ENCODE measurements around the gene FSHR. TPM values are rescaled to one million over a fixed set of nuclear protein-coding genes. Genes with fewer than 3 reads are reported as not detected.

Gene FSHR, protein sequence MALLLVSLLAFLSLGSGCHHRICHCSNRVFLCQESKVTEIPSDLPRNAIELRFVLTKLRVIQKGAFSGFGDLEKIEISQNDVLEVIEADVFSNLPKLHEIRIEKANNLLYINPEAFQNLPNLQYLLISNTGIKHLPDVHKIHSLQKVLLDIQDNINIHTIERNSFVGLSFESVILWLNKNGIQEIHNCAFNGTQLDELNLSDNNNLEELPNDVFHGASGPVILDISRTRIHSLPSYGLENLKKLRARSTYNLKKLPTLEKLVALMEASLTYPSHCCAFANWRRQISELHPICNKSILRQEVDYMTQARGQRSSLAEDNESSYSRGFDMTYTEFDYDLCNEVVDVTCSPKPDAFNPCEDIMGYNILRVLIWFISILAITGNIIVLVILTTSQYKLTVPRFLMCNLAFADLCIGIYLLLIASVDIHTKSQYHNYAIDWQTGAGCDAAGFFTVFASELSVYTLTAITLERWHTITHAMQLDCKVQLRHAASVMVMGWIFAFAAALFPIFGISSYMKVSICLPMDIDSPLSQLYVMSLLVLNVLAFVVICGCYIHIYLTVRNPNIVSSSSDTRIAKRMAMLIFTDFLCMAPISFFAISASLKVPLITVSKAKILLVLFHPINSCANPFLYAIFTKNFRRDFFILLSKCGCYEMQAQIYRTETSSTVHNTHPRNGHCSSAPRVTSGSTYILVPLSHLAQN
- total RNA-seq: not detected

DNA sequence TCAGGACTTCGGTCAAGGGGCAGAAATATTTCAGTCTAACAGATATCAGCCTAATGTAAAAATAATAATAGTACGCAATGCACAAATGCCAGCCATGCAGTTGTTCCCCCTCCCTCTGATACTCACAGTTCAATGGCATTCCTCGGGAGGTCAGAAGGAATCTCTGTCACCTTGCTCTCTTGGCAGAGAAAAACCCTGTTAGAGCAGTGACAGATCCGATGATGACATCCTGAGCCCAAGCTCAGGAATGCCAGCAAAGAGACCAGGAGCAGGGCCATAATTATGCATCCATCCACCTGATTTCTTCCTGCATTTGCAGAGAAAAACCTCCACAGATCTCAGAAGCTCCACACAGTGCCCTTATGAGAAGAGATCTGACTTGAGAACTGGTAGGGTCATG, at the start of gene FSHR:
FSHR (minus strand) TSS at position 376 of the 400 bp plus-strand sequence; CDS start at position 278, 98 bp downstream.
- no peak for DNase-seq (ENCODE audit: low spot score)

DNA sequence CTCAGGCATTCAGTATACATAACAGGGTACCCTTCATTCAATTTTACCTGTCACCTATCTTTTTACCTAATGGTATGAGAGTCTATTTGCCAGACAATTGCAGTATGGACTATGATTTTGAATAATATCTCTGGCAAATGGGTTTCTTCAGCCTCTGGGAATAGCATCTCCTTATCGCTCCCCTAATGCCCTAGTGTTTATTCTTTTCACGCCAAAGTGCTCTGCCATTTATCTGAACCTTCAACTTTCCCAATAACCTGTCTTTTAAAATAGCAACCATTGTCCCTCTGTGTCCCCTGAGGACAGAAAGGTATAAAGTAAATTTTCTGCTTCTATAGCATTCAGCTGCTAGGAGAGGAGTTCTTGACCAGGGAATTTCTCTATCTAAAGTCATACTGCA, 45.0 kb upstream of the FSHR start:
- DNase-seq (ENCODE audit: low spot score): no peak

DNA sequence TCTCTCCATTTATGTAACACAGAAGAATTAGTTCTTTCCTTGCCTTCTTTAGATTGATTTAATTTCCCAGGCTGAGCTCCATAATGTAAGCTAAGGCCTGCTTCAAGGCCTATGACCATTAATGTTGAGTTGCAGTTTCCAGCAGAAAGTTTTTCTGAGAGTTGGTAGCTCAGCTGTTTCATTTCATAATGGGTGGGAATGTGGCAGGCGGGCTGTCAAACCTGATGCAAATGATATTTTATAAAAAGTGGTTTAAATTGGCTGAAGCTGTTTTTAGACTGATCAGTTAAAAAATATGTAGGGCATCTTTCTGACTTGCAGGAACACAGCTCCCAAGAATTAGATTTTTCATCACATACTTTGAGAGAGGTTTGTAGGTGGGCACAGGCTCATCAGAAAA, 40.4 kb upstream of the FSHR start:
- DNase-seq (ENCODE audit: low spot score): no peak

DNA sequence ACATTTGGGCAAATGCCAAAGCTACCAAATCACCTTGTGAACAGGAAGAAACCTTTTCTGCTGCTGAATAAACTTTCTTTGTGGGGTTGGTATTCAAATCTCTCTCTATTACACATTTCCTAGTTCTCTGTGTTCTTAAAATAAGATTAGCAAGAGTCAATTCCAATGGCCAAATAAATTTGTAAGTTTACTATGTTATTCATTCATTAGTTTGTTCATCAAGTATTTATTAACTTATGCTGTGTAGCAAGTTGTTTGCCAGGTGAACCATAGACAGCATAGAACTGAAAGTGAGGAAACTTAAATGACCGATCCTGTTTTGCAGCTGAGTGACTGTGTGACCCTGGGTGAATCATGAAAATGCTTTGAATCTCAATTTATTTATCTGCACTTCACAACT, 37.7 kb upstream of the FSHR start:
- DNase-seq (ENCODE audit: low spot score): no peak

DNA sequence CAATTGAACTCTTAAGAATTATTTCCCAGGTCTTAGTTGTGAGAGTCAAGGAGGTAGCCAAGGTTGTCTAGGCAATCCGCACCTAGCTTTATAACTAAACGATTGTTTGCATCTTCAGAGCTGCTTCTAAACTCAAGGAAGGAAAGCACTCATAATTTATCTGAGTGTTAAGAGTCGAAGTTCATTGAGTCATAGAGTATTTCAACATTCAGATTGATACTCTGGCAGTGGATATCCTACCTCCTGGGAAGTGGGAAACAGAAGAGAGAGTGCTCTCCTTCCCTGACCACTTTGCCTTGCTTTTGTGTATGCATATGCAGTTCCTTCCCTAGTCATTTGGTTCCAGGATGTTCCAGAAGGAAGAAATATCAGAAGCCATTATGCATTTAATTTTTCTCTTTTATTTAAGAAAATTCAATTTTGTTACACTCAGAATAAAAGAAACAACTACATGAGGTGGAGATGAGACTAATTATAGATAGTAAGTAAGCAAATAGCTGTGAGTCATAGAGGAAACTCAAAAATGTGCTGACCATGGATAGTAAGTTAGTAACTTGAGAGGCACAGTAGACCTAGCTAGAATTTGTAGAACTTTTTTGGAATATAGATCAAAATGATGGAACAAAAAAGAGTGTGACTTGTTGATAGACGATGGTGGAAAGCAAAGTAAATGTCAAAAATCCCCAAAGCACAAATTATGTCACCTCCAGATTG, 35.4 kb upstream of the FSHR start:
- DNase-seq (ENCODE audit: low spot score): no peak

DNA sequence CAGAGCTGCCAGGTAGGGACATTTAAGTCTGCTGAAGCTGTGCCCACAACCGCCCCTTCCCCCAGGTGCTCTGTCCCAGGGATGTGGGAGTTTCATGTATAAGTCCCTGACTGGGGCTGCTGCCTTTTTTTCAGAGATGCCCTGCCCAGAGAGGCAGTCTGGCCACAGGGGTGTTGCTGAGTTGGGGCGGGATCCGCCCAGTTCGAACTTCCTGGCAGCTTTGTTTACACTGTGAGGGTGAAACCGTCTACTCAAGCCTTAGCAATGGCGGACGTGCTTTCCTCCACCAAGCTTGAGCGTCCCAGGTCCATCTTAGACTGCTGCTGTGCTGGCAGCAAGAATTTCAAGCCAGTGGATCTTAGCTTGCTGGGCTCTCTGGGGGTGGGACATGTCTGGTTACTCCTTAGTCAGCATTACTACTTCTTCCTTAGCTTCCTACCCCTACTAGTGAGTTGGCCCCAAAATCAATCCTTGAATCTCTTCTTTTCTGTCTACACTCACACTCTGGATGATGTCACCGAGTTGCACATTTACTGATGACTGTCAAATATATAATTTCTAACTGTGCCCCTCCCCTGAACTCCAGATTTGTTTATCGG, 31.8 kb upstream of the FSHR start:
- DNase-seq (ENCODE audit: low spot score): no peak

DNA sequence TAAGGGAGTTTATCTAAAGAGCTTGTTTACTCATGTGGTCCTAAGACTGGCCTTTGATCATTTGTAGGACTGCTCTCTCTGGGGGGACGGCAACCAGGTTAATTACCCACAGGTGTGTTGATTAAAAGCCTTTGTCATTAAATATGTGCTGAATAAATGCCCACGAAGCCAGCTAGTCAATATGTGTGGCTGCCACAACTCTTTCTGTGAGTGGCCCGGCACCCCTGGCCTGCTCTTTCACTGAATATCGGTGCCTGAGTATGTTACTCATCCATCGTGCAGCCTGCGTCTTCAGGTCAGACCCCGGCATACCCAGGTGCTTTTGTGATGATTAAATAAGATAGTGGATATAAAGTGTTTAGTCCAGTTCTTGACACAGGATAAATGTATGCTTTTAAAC, 24.3 kb upstream of the FSHR start:
- no peak for DNase-seq (ENCODE audit: low spot score)

DNA sequence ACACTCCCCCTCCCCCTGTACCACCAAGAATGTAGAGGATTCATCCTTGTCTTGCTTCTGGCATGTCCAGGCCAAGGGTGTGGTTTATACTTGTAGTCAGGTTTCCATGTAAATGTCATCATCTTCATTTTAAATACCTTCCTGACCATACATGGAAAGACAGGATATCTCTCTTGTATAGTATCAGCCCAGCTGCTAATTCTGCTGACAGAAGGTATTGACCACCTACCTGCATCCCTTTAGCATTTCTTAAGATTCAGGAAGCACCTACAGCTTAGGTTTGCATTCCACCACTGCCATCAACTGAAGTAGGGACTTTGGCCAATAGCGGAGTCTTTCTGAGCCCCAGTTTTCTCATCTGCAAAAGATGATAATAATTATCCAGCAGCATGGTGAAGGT, 22.9 kb upstream of the FSHR start:
- no peak for DNase-seq (ENCODE audit: low spot score)

DNA sequence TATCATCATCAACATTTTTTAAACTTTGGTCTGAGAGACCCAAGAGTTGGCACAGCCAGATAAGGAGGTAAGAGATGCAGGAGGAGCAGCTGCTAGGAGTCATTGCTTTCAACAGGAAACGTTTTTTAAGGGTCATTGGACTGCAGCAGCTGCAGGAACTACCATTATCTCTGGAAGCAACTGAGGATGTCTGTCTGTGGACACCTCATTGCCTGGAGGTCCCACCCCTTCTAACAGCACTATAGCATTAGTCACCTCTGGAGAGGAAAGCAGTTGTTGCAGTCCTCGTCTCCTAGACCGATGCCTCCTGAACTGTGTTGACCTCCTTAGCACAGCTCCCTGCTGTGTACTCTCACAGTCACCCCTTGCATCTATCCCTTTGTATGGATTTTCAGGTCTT, 21.5 kb upstream of the FSHR start:
- no peak for DNase-seq (ENCODE audit: low spot score)

DNA sequence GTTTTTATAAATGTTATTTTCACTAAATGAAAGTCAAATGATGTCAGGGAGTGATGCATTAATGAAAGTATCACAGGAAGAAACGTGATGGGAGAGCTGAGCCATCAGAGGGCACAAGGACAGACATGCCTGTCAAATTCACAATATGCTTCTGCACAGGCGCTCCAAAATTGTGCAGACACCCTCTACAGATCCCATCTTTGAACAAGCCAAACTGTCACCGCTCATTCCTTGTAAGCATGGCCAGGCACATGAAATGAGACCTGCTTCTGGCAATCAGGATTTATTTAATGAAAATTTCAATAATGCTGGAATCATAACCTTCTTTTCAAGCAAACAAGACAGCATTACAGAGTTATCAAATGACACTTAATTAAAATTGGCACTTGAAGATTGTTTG, 20.4 kb upstream of the FSHR start:
- DNase-seq (ENCODE audit: low spot score): no peak

DNA sequence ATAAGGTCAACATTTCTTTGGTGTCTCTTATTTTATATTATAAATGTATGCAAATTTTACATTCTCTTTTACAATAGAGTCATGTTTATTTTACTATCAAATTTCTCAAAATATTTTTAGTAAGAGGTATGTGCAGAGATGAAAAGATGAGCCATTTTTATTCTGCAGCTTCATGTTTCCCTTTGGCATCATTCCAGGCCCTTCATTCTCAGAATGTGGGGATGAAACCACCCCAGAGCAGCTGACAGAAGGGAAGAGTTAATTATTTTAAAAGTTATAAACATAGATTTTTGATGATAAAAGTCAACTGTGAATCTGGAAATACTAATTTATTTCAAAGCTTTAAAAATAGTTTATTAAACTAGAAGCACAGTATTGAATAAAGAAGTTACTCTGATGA, 12.8 kb upstream of the FSHR start:
- no peak for DNase-seq (ENCODE audit: low spot score)

DNA sequence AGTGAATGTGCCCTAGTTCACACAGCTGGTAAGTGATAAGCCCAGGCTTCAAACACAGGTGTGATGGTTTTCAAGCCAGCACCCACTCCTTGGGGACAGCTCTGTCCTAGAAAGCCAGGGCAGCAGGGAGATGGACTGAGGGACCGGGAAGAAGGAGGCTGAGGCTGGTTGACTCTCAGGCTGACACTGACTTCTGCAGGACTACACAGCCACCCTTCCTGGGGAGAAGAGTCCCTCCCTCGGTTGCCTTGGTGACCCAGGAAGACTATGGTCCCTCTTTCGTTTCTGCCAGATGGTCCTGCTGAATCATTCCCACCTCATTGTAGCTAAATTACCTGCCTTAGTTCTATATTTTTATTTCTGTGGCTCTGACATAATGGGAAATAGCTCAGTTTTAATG, 11.3 kb upstream of the FSHR start:
- DNase-seq (ENCODE audit: low spot score): no peak

DNA sequence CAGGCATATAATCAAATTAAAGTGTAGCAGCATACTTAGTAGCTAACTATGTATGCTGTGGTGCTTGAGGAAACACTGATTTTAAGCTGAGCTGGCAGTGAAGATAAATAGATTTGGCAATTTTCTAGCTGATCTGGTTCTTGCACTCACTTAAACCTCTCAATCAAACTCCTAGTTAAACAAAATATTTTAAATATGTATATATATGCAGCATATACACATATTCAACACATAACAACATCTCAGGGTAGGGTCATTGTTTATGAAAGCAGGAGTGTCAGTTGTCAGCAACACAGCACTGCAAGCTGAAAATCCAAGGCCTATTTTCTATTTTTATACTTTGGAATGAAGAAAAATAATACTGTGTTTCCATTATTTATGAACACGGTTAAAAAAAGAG, 10.4 kb upstream of the FSHR start:
- no peak for DNase-seq (ENCODE audit: low spot score)

DNA sequence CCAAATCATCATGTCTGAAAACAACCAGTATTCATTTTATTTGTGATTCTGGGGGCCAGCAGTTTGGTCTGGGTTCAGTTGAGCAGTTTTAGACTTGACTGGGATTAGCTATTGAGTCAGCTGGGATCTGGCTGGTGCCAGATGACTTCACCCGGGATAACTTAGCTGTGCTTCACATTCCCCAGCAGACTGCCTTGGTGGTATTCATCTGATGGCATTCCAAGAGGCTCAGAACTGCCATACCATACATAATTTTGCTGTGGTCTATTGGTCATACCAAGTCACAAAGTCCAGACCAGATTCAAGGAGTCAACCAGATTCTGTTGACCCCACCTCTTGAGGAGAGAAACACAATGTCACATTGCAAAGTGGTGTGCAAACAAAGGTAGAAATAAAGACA, 7.8 kb upstream of the FSHR start:
- no peak for DNase-seq (ENCODE audit: low spot score)

DNA sequence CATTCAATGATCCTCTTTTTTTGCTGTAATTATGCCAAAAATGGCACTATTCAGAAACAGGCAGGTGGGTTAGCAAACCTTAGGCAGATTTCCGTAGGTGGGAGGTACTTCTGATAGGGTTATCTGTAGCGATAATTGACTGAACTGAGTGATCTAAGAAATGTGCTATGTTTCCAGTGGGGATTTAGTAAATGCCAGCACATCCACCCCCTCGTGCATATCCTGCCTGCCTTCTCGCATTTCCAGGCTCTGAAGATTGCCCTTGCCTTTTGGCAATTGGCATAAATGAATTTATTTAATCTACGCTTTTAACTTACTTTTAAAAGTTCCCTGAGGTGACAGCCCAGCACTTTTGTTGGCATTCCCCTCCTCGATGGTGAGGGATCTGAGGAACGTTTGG, 576 bp upstream of the FSHR start:
- DNase-seq (ENCODE audit: low spot score): no peak

DNA sequence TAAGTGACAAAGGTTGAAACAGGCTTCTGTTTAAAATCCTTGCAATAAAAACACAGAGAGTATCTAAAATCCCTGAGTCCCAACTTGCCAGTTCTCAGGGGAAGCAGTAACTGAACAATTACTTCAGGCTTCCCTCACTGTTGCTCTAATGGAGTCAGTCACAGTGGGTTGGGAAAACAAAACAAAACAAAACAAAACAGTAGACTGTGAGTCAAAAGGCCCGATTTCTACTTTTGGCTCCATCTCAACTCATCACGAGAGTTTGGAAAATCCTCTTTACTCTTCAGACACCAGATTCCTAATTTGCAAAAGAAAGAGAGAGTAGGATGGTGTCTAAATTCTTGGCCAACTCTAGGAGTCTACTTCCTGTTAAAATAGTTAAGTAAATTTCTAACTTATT, 1.1 kb downstream of the FSHR start:
- DNase-seq (ENCODE audit: low spot score): no peak

DNA sequence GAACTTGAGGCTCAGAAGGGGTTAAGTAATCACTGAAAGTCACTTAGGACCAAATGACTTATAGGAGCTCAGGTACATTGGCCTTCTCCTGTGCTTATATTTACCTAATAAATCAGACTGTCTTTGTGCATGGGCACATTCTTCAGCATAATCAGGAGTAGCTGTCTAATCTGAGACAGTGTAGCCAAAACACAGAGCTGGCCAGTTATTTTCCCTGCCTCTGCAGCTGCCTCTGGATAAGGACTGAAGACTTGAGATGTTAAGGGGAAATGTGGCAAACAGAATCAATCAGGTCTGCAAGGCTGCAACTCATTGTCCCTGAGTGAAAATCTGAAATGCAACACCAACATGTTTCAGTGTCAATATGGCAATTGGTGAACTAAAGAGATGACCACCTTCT, 1.5 kb downstream of the FSHR start:
- no peak for DNase-seq (ENCODE audit: low spot score)

DNA sequence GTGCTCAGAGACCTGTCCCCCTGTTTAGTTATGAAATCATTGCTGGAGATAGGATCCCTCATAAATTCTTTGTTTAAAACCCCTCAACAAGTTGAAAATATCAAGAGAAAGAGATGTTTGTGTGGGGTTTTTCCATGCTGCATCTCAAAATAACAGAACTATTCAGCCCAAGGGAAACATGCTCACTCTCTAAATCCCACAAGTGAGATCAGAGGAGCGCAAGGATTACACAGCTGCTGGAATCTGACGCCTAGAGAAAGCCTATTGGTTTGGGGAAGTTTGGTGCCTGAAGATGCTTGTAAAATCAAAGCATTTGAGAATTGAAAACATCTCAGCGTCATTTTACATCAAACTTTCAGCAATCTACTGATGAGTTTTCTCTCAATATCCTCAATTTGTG, 7.9 kb downstream of the FSHR start:
- no peak for DNase-seq (ENCODE audit: low spot score)

DNA sequence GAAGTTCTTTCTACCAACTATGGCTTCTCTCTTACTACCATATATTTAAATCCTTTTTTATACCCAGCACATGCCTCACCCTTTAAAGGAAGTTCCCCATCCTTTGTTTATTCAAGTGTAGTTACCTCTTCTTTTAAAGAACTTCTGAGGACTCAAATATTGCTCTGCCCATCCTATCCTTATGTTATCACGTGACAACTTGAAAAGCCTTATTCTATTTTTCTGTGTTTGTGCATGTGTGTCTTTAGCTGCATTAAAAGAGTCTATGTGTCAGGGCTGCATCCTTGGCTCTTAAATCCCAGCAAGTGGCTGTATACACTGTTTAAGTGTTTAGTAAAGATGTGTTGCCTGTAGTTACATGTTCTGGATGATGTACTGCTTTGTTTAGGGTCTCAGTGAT, 22.5 kb downstream of the FSHR start:
- DNase-seq (ENCODE audit: low spot score): no peak

DNA sequence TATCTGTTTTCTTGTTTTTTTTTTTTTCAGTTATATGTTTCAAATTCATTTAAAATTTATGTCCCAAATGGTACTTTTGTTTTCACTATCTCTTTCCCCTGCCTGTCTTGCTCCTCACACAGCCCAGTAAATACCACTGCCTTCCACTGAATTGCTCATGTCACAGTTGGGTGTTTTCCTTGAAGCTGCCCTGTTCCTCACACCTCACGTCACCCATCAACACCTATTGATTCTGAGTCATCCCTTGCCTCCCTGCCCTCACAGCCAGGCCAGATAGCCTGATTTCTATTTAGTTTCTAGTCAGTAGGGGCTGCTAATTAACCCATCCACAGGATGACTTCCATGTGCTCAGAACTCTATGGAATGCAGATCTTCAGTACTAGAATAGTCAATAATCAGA, 25.3 kb downstream of the FSHR start:
- DNase-seq (ENCODE audit: low spot score): no peak

DNA sequence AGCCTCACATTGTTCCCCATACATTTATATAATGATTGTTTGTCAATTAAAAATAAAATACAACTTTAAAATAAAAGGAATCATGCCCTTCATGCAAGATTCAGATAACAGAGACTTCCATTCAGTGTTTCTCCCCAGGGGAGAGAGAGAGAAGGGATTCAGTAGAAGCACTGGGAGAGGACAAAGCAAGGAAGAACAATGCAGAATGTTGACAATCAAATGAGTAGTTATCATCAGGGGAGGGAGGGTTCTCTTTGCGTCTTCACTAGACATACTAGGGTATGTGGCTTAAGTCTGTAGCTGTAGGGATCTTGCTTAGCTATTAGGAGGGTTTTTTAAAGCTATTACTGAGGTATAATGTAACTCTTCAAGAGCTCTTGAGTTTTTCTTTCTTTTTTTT, 30.7 kb downstream of the FSHR start:
- DNase-seq (ENCODE audit: low spot score): no peak

DNA sequence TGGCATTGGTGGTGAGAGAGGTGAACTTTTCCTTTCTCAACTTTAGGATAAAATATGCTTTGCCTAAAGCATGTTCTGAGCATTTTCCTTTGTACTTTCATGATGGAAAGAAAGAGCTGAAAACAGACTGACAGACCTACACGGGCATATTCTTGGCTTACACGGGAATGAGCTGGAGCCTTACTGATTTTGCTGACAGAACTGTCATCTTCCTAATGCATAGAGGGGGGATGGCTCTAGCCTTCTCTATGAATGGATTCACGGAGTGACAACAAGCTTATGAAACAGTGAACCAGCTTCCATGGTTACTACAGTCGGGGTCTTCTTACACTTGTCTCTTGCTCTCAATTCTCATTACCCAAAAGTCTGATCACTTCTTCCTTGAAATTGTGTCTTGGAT, 32.2 kb downstream of the FSHR start:
- DNase-seq (ENCODE audit: low spot score): no peak

DNA sequence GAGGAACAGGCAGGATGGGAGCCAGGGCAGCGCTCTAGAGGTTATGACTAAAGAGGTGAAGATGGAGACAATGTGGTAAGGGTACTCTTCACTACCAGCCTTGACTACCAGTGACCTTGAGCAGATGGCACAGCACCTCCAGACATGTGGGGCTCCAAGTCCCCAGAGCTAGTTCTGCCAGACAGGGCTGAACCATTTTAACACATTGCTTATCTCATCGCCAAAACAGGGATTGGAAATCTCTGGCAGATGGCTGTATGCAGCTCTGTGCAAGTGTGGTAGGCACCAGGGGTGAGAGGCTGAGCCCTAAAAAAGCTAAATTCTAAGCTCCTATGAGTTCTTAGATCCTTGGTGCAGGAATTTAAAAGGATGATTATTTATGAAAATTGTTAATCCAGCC, 41.3 kb downstream of the FSHR start:
- DNase-seq (ENCODE audit: low spot score): no peak
